Measurements from ENCODE around the gene THRB. TPM values are rescaled to one million over a fixed set of nuclear protein-coding genes. Genes with fewer than 3 reads are reported as not detected.

THRB gene
- total RNA-seq, 6 donors from 2014 or later = 5.5 to 15.2 (median 12.0) TPM

GRCh38 chr3:24254649-24255048, 240.0 kb downstream of the THRB start:
- TF ChIP-seq POLR2A (IDR thresholded peaks at IDR 0.05) (no peak), POLR2AphosphoS5 (IDR thresholded peaks at IDR 0.05) (no peak), EP300 (IDR thresholded peaks at IDR 0.05) (no peak)
- TF ChIP-seq, protein P1, sequence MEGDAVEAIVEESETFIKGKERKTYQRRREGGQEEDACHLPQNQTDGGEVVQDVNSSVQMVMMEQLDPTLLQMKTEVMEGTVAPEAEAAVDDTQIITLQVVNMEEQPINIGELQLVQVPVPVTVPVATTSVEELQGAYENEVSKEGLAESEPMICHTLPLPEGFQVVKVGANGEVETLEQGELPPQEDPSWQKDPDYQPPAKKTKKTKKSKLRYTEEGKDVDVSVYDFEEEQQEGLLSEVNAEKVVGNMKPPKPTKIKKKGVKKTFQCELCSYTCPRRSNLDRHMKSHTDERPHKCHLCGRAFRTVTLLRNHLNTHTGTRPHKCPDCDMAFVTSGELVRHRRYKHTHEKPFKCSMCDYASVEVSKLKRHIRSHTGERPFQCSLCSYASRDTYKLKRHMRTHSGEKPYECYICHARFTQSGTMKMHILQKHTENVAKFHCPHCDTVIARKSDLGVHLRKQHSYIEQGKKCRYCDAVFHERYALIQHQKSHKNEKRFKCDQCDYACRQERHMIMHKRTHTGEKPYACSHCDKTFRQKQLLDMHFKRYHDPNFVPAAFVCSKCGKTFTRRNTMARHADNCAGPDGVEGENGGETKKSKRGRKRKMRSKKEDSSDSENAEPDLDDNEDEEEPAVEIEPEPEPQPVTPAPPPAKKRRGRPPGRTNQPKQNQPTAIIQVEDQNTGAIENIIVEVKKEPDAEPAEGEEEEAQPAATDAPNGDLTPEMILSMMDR (IDR thresholded peaks at IDR 0.05) = no peak
- no peak for DNase-seq
- ATAC-seq (ENCODE audit: low FRiP score in 2 of 2) = no peak

DNA sequence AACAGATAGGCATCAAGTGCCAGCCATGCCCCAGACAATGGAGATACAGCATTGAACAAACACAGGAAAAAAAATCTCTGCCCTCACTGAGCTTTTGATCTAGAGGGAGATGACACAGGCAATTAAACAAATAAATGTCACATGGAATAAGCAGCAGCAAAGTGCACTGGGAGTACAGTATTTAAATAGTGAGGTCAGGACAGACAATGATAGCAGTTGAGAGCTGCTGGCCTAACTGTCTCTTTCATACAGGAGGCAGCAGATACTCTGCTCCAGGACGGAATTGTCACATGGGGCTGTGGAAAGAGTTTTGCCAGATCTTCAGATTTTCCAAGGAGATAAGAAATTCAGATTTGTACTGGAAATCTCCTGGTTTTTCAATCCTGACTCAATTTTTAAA, 241.3 kb downstream of the THRB start:
- DNase-seq = no peak
- H3K4me1 ChIP-seq = peaks cover 0 to 4% (median 0%) of the 10 kb centered on the region in 4 donors
- H3K27me3 ChIP-seq = no peaks in the 10 kb centered on the region
- H3K27ac ChIP-seq = no peak overlapping the region
- ATAC-seq (ENCODE audit: low FRiP score in 2 of 2) = no peak
- H3K4me3 ChIP-seq = no peak overlapping the region
- WGBS, 2 donors = 67 to 83% methylated on average over 1 of the region's 1 CpG
- H3K36me3 ChIP-seq = no peaks in the 10 kb centered on the region
- H3K9me3 ChIP-seq = no peaks in the 10 kb centered on the region
- TF ChIP-seq EP300 (IDR thresholded peaks at IDR 0.05) (no peak), POLR2A (IDR thresholded peaks at IDR 0.05) (no peak), POLR2AphosphoS5 (IDR thresholded peaks at IDR 0.05) (no peak)
- TF ChIP-seq, protein P1 (IDR thresholded peaks at IDR 0.05) = no peak

More at GRCh38 chr3:24254649-24255048, 240.0 kb downstream of the THRB start:
- Histone ChIP-seq H3K9me3 (no peaks in the 10 kb centered on the region), H3K4me1 (peaks cover 0 to 10% (median 3%) of the 10 kb centered on the region in 4 donors), H3K36me3 (no peaks in the 10 kb centered on the region), H3K4me3 (no peak overlapping the region), H3K27me3 (no peaks in the 10 kb centered on the region), H3K27ac (no peak overlapping the region)
- WGBS, 2 donors = 64 to 70% methylated on average over 1 of the region's 1 CpG

- Histone ChIP-seq H3K27ac (no peak overlapping the region), H3K36me3 (no peaks in the 10 kb centered on the region), H3K9me3 (no peaks in the 10 kb centered on the region), H3K4me1 (no peaks in the 10 kb centered on the region), H3K27me3 (no peaks in the 10 kb centered on the region), H3K4me3 (no peak overlapping the region)
- TF ChIP-seq EP300 (IDR thresholded peaks at IDR 0.05) (no peak), POLR2A (IDR thresholded peaks at IDR 0.05) (no peak), POLR2AphosphoS5 (IDR thresholded peaks at IDR 0.05) (no peak)
- TF ChIP-seq, protein P1 (IDR thresholded peaks at IDR 0.05) = no peak
- ATAC-seq (ENCODE audit: low FRiP score in 2 of 2) (no peak), DNase-seq (no peak)
- WGBS, 2 donors = 94 to 96% methylated on average over 1 of the region's 1 CpG
These were observed 245.1 kb downstream of the THRB start for GRCh38 chr3:24249523-24249922.

GRCh38 chr3:24245056-24245455, 249.6 kb downstream of the THRB start:
- H3K9me3 ChIP-seq = no peaks in the 10 kb centered on the region
- ATAC-seq (ENCODE audit: low FRiP score in 2 of 2) (no peak), DNase-seq (no peak)
- H3K36me3 ChIP-seq = no peaks in the 10 kb centered on the region
- H3K4me1 ChIP-seq = peaks cover 0 to 14% (median 8%) of the 10 kb centered on the region in 4 donors
- no peaks in the 10 kb centered on the region for H3K27me3 ChIP-seq
- H3K4me3 ChIP-seq = no peak overlapping the region
- TF ChIP-seq, protein P1 (IDR thresholded peaks at IDR 0.05) = no peak
- TF ChIP-seq POLR2AphosphoS5 (IDR thresholded peaks at IDR 0.05) (no peak), EP300 (IDR thresholded peaks at IDR 0.05) (no peak), POLR2A (IDR thresholded peaks at IDR 0.05) (no peak)
- no peak overlapping the region for H3K27ac ChIP-seq
- WGBS, 2 donors = 94 to 95% methylated on average over 2 of the region's 2 CpGs

- Histone ChIP-seq H3K27me3 (no peaks in the 10 kb centered on the region), H3K27ac (no peak overlapping the region), H3K4me3 (no peak overlapping the region), H3K36me3 (no peaks in the 10 kb centered on the region), H3K9me3 (no peaks in the 10 kb centered on the region), H3K4me1 (peaks cover 0 to 14% (median 8%) of the 10 kb centered on the region in 4 donors)
- no peak for ATAC-seq (ENCODE audit: low FRiP score in 2 of 2)
- TF ChIP-seq POLR2AphosphoS5 (IDR thresholded peaks at IDR 0.05) = no peak
- TF ChIP-seq, protein P1 (IDR thresholded peaks at IDR 0.05) = no peak
- no peak for TF ChIP-seq EP300 (IDR thresholded peaks at IDR 0.05)
- no peak for TF ChIP-seq POLR2A (IDR thresholded peaks at IDR 0.05)
- 91 to 100% methylated on average over 1 of the region's 1 CpG for WGBS, 2 donors
- DNase-seq = no peak
These were observed 250.2 kb downstream of the THRB start for GRCh38 chr3:24244491-24244890.

Measured in upper lobe of left lung (tissue), 6 donors.